ENCODE results near the gene LEMD2.
"Not testable (repeated sequence)": the region's sequence is repeated elsewhere in the genome, so short reads cannot be mapped to it uniquely, and the experiment has no call there.

Gene LEMD2

DNA sequence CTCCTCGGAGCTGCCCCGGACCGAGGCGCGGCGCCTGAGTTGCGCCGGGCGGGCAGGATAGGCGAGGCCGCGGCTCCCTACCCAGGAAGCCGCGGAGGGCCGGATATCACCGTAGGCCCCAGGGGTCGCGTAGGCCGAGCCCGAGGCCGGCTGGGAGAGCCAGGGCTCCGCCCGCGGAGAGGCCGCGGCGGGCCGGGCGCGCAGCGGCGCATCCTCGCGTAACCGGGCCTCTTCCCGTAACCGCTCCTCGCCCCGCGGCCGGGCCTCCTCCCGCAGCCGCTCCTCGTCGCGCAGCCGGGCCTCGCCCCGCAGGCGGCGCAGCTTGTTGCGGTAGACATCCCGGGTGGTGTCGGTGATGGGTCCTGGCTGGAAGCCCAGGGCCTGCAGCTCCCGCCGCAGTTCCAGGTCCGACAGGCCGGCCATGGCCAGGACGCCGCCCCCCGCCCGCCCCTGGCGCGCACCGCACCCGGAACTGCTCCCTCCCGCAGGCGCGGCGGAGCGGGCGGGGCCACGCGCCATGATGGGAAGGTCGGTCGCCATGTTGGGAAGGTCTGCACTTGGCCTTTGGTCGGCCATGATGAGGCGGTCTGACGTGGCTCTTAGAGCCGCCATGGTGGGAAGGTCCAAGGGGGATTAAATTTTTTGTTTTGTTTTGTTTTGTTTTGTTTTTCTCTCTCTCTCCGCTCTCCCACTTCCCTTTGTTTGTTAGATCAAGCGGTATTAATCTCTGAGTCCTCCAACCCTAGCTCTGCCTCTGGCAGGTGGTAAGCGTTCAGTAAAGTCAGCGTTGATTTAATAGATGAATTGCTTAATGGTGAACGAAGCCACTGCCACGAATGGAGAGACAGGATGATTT is at the start of gene LEMD2:
TSS of gene LEMD2 (minus strand) at position 437 of the 856 bp plus-strand sequence. CDS start at position 423, 14 bp downstream.
- Mint-ChIP-seq H3K4me3 (peak within 1 kb of the TSS; percentile 97), H3K4me1 (ENCODE audit: low read depth) (peaks cover 39% of the 10 kb centered on the region), H3K9me3 (no peaks in the 10 kb centered on the region), H3K27ac (peak within 1 kb of the TSS; percentile 97), H3K27me3 (ENCODE audit: low read depth) (peaks cover 12% of the 10 kb centered on the region), H3K36me3 (ENCODE audit: low read depth) (peaks cover 20% of the 10 kb centered on the region)

GRCh38 chr6:33837971-33838665 is 49.2 kb upstream of the LEMD2 start:
- Mint-ChIP-seq H3K4me1 (ENCODE audit: low read depth) (peaks cover 21% of the 10 kb centered on the region), H3K36me3 (ENCODE audit: low read depth) (no peaks in the 10 kb centered on the region), H3K27me3 (ENCODE audit: low read depth) (peaks cover 11% of the 10 kb centered on the region), H3K4me3 (no peak overlapping the region), H3K27ac (no peak overlapping the region), H3K9me3 (peaks cover 6% of the 10 kb centered on the region)

DNA sequence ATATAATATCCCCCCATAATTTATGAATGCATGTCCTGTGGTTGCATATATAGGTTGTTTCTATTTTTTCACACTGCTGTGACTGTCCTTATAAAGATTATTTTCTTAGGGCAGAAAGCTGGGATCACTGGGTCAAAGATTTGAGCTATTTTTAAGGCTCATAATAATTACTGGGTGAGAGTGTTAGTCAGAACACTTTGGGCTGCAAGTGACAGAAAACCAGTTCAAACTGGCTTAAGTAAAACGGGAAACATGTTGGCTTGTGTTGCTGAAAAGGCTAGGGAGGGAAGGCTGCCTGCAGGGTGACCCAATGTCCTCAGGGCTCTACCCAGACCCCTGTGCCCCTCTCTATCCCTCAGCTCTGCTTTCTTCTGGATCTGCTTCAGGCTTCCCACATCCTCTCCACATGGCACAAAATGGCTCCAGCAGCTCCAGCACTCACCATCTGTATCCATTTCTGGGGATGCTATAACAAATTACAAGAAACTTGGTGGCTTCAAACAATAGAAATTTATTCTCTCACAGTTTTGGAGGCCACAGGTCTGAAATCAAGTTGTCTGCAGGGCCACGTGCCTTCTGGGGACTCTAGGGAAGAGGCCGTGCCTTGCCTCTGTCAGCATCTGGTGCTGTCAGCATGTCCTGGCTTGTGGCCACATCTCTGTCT is 48.0 kb upstream of the LEMD2 start:
- H3K4me1 Mint-ChIP-seq (ENCODE audit: low read depth): peaks cover 21% of the 10 kb centered on the region
- no peak overlapping the region for H3K27ac Mint-ChIP-seq
- no peak overlapping the region for H3K4me3 Mint-ChIP-seq
- peaks cover 6% of the 10 kb centered on the region for H3K9me3 Mint-ChIP-seq
- H3K27me3 Mint-ChIP-seq (ENCODE audit: low read depth): peaks cover 11% of the 10 kb centered on the region
- no peaks in the 10 kb centered on the region for H3K36me3 Mint-ChIP-seq (ENCODE audit: low read depth)

DNA sequence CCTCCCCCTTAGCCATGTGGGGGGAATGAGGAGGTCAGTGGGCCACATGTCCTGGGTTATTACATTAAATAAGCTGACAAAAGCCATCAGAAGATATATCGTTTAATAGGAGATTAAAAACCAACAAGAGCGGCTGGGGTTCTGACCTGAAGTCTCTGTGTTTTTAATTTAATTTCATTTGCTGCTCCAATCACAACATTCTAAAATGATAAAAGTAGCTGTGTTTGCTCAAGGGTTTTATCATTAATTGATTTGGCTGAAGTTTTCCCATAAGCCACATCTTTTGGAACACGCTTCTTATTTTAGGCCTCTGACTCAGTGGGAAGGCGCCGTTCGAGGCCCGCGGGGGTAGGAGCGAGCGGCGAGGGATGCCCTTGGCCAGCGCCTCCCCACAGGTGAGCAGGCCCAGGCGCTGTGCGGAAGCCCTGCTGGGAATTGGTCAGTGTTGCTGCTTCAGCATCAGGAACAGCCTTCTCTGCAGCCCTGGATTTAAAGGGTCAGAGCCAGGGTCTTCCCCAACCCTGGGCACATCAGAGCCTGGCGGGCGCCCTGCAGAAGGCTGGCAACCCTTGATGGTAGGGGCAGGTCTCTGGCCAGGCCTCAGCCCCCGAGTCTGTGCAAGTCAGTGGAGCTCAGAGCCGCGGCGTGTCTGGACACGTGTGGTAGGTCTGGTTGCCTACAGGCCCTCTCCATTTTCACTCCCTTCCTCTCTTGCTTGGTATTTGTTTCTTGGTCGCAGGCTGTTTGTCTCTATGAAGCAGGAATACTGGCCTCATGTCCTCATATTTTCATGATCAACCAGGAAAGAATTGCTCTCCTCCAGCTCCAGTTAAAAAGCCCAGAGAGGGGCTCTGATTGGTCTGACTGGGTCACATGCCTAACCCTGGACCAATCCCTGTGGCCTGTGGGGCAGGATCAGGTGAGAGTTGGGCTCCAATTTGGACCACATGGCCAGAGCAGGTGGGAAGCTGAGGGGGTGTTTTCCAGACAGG is 45.8 kb upstream of the LEMD2 start:
- peaks cover 6% of the 10 kb centered on the region for H3K9me3 Mint-ChIP-seq
- peaks cover 22% of the 10 kb centered on the region for H3K27me3 Mint-ChIP-seq (ENCODE audit: low read depth)
- no peak overlapping the region for H3K4me3 Mint-ChIP-seq
- H3K36me3 Mint-ChIP-seq (ENCODE audit: low read depth): no peaks in the 10 kb centered on the region
- H3K27ac Mint-ChIP-seq: no peak overlapping the region
- peaks cover 7% of the 10 kb centered on the region for H3K4me1 Mint-ChIP-seq (ENCODE audit: low read depth)

DNA sequence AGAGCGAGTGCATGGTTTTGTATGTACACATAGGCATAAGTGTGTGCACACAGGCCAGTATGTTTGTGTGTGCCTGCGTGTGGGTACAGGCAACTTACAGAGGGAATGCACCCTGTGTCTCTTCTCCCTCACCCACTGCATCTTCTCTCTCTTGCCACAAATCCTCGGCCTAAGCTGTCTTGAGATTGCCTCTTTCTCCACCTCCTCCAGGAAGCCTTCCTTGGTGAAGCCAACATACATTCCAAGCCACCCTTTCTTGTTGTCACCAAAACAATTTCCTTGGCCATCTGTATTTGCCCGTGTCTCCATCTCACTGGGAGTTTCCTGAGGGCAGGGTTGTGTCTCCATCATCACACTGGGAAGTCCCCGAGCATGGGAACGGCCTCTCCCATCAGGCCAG is 44.7 kb upstream of the LEMD2 start:
- H3K27ac Mint-ChIP-seq: no peak overlapping the region
- H3K4me3 Mint-ChIP-seq: no peak overlapping the region
- H3K27me3 Mint-ChIP-seq (ENCODE audit: low read depth): peaks cover 27% of the 10 kb centered on the region
- no peaks in the 10 kb centered on the region for H3K36me3 Mint-ChIP-seq (ENCODE audit: low read depth)
- no peaks in the 10 kb centered on the region for H3K4me1 Mint-ChIP-seq (ENCODE audit: low read depth)
- H3K9me3 Mint-ChIP-seq: peaks cover 6% of the 10 kb centered on the region

DNA sequence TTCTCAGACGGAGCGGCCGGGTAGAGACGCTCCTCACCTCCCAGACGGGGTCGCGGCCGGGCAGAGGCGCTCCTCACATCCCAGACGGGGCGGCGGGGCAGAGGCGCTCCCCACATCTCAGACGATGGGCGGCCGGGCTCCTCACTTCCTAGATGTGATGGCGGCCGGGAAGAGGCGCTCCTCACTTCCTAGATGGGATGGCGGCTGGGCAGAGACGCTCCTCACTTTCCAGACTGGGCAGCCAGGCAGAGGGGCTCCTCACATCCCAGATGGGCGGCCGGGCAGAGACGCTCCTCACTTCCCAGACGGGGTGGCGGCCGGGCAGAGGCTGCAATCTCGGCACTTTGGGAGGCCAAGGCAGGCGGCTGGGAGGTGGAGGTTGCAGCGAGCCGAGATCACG is 43.9 kb upstream of the LEMD2 start:
- not testable (repeated sequence) for H3K4me1 Mint-ChIP-seq (ENCODE audit: low read depth); H3K9me3 Mint-ChIP-seq; H3K36me3 Mint-ChIP-seq (ENCODE audit: low read depth); H3K4me3 Mint-ChIP-seq; H3K27ac Mint-ChIP-seq
- H3K27me3 Mint-ChIP-seq (ENCODE audit: low read depth): peaks cover 35% of the 10 kb centered on the region

DNA sequence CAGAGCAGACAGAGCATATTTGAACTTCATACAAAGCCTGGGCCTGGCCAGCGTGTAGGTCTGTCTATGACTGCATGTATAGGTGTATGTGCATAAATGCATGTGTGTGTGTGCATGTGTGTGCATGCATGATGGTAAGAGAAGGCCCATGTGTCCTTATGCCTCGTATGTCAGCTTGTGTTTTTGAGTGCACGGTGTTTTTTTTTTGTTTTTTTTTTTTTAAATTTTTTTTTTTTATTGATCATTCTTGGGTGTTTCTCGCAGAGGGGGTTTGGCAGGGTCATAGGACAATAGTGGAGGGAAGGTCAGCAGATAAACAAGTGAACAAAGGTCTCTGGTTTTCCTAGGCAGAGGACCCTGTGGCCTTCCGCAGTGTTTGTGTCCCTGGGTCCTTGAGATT is 42.8 kb upstream of the LEMD2 start:
- not testable (repeated sequence) for H3K27ac Mint-ChIP-seq; H3K4me3 Mint-ChIP-seq; H3K9me3 Mint-ChIP-seq; H3K36me3 Mint-ChIP-seq (ENCODE audit: low read depth); H3K4me1 Mint-ChIP-seq (ENCODE audit: low read depth)
- peaks cover 29% of the 10 kb centered on the region for H3K27me3 Mint-ChIP-seq (ENCODE audit: low read depth)

DNA sequence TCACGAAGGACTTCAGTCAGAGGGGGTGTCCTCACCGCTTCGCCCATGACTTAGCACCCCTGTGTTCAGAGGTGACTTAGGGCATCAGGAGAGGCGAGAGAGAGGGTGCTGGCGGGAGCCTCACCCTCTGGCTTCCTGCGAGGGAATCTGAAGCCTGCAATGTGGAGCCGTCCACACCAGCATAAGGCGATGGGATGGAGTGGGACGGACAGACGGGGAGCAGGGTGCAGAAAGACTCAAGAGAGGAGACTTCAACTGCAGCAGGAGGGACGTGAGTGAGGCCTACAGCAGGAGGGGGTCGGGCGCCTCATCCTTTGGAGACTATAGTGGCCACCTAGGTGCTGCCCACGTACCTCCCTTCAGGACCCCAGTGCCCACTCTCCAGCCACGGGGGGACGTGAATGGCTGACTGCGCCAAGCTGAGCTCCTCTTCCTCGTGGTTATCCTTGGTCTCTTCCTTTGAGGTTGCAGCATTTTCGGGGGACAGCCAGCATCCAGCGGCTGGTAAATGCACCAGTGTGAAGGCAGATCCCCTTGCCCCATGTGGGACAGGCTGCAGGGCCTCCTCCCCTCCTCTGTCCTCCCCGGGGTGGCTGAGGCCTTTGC is 41.8 kb upstream of the LEMD2 start:
- Mint-ChIP-seq H3K36me3 (ENCODE audit: low read depth) (no peaks in the 10 kb centered on the region), H3K27me3 (ENCODE audit: low read depth) (peaks cover 24% of the 10 kb centered on the region), H3K4me1 (ENCODE audit: low read depth) (no peaks in the 10 kb centered on the region), H3K9me3 (no peaks in the 10 kb centered on the region), H3K27ac (no peak overlapping the region), H3K4me3 (no peak overlapping the region)

GRCh38 chr6:33828764-33829731 is 40.1 kb upstream of the LEMD2 start:
- H3K9me3 Mint-ChIP-seq: no peaks in the 10 kb centered on the region
- H3K27ac Mint-ChIP-seq: no peak overlapping the region
- no peaks in the 10 kb centered on the region for H3K4me1 Mint-ChIP-seq (ENCODE audit: low read depth)
- no peak overlapping the region for H3K4me3 Mint-ChIP-seq
- H3K36me3 Mint-ChIP-seq (ENCODE audit: low read depth): no peaks in the 10 kb centered on the region
- H3K27me3 Mint-ChIP-seq (ENCODE audit: low read depth): peaks cover 24% of the 10 kb centered on the region

GRCh38 chr6:33828452-33828763 is 39.5 kb upstream of the LEMD2 start:
- Mint-ChIP-seq H3K4me3 (no peak overlapping the region), H3K4me1 (ENCODE audit: low read depth) (no peaks in the 10 kb centered on the region), H3K27me3 (ENCODE audit: low read depth) (peaks cover 24% of the 10 kb centered on the region), H3K9me3 (no peaks in the 10 kb centered on the region), H3K36me3 (ENCODE audit: low read depth) (no peaks in the 10 kb centered on the region), H3K27ac (no peak overlapping the region)

GRCh38 chr6:33827546-33828451 is 38.9 kb upstream of the LEMD2 start:
- Mint-ChIP-seq H3K27ac (no peak overlapping the region), H3K9me3 (no peaks in the 10 kb centered on the region)

GRCh38 chr6:33826537-33826936 is 37.6 kb upstream of the LEMD2 start:
- no peaks in the 10 kb centered on the region for H3K36me3 Mint-ChIP-seq (ENCODE audit: low read depth)
- H3K4me3 Mint-ChIP-seq: no peak overlapping the region
- H3K27ac Mint-ChIP-seq: no peak overlapping the region
- H3K9me3 Mint-ChIP-seq: no peaks in the 10 kb centered on the region
- no peaks in the 10 kb centered on the region for H3K4me1 Mint-ChIP-seq (ENCODE audit: low read depth)
- peaks cover 31% of the 10 kb centered on the region for H3K27me3 Mint-ChIP-seq (ENCODE audit: low read depth)

More at GRCh38 chr6:33827546-33828451, 38.9 kb upstream of the LEMD2 start:
- Mint-ChIP-seq H3K4me3 (no peak overlapping the region), H3K4me1 (ENCODE audit: low read depth) (no peaks in the 10 kb centered on the region), H3K36me3 (ENCODE audit: low read depth) (no peaks in the 10 kb centered on the region), H3K27me3 (ENCODE audit: low read depth) (peaks cover 26% of the 10 kb centered on the region)
